Ishikawa (cell line): ENCODE data around the gene EPB41.

ENCODE experiments used
- EP300 ChIP-seq: IDR thresholded peaks from 2 replicates; pipeline ENCODE4 v1.6.1; 2012; ENCODE audit warnings: borderline replicate concordance
- RAD21 ChIP-seq: IDR thresholded peaks from 2 replicates; pipeline ENCODE4 v1.6.1; 2012; ENCODE audit warnings: low read depth
- TEAD4 ChIP-seq: IDR thresholded peaks from 2 replicates; pipeline ENCODE4 v1.6.1; 2012
- USF1 ChIP-seq: IDR thresholded peaks from 2 replicates; pipeline ENCODE4 v1.6.1; 2012
- YY1 ChIP-seq: IDR thresholded peaks from 2 replicates; pipeline ENCODE4 v1.6.1; 2012; ENCODE audit warnings: low read depth

- TF ChIP-seq EP300 (no peak), YY1 (no peak), RAD21 (no peak), TEAD4 (no peak), USF1 (no peak)
These were observed 28.2 kb upstream of the EPB41 start for GRCh38 chr1:28885977-28886730.
